Activated T-cell treated with anti-CD3 and anti-CD28 coated beads, Interleukin-2, amount 50 U/mL, for 72 hours (primary cell): Measurements from ENCODE around the gene EDEM1. TPM values are rescaled to one million over a fixed set of nuclear protein-coding genes. Genes with fewer than 3 reads are reported as not detected.

ENCODE experiments used
- ATAC-seq, 2 donors: fragments of 150-1000 bp; cut with Tn5 transposase; replicated peaks in 1 of 2; 2 replicates each; pipeline ENCODE4 v1.10.0; 2021; ENCODE audit warnings: moderate library complexity in 2 of 2, mild to moderate bottlenecking in 1 of 2
- DNase-seq, 2 donors: peaks; one replicate each; pipeline ENCODE4 v3.0.0; 2021 to 2022; ENCODE audit warnings: mixed read lengths in 1 of 2
- H3K27ac Mint-ChIP-seq: one replicate; pipeline ENCODE4 v1.8.0; 2022; ENCODE audit warnings: mild to moderate bottlenecking, moderate library complexity, mixed read lengths
- H3K27me3 Mint-ChIP-seq: one replicate; pipeline ENCODE4 v1.8.0; 2022; ENCODE audit warnings: low read depth, mixed read lengths
- H3K36me3 Mint-ChIP-seq, 2 donors: one replicate each; pipeline ENCODE4 v1.8.0; 2022; ENCODE audit warnings: mixed read lengths in 2 of 2, mild to moderate bottlenecking in 1 of 2; ENCODE audit not compliant: insufficient read depth in 2 of 2
- H3K4me1 Mint-ChIP-seq: one replicate; pipeline ENCODE4 v1.8.0; 2022; ENCODE audit warnings: low read depth, mixed read lengths
- H3K4me3 Mint-ChIP-seq, 2 donors: one replicate each; pipeline ENCODE4 v1.8.0; 2022; ENCODE audit warnings: mild to moderate bottlenecking in 2 of 2, mixed read lengths in 2 of 2, moderate library complexity in 2 of 2
- H3K9me3 Mint-ChIP-seq, 2 donors: one replicate each; pipeline ENCODE4 v1.8.0; 2022; ENCODE audit warnings: mixed read lengths in 2 of 2
- total RNA-seq, 2 donors: library from RNA; stranded (reverse); gene quantifications; one replicate each; pipeline ENCODE4 v1.2.3, GENCODE V29; 2022

The EDEM1 gene
- total RNA-seq, 2 donors from 2014 or later: 225 to 272 TPM

DNA sequence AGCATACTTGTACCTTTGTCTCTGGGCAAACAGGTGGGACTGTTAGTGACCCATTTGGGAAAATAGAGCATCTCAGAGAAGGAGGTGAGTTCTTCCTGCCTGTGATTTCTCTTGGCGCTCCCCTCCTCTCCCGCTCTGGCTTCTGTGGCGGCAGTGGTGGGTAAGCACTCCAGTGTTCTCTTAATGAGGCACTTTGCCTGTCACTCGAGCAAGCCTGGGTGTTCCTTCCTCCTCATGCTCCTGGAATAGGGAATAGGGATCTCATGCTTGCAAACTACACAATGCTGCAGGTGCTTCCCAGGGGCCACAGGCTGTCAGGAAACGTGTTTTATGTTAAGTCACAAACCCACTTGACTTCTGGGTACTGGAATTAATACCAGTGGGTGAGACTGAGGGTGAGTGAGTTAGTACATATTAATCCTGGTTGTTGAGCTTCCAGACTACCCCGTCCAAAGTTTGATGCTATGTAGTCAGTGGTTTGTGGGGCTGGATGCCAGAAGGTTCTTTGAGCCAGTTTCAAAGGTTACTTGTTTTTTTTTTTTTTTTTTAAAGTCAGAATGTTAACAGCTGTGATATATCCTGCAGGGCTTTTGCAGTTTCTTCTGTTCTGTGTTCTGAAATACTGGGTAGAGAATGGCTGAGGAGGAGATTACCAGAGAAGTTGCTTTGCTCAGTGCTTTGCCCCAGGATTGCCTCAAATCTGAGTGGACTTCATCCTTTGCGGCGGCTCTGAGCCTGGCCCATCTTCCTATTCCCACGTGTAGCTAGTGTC is 30.5 kb downstream of the EDEM1 start:
- H3K9me3 Mint-ChIP-seq: no peaks in the 10 kb centered on the region
- no peak for DNase-seq
- ATAC-seq: no peak
- H3K36me3 Mint-ChIP-seq: peaks cover 13 to 45% of the 10 kb centered on the region in 2 donors
- no peak overlapping the region for H3K4me3 Mint-ChIP-seq
- H3K27me3 Mint-ChIP-seq: no peaks in the 10 kb centered on the region
- peaks cover 11% of the 10 kb centered on the region for H3K4me1 Mint-ChIP-seq
- H3K27ac Mint-ChIP-seq: peak overlapping the region; percentile 32

- DNase-seq (no peak), ATAC-seq (no peak)
- Mint-ChIP-seq H3K27ac (peak overlapping the region; percentile 87), H3K4me3 (no peak overlapping the region), H3K27me3 (no peaks in the 10 kb centered on the region), H3K36me3 (peaks cover 9 to 37% of the 10 kb centered on the region in 2 donors), H3K9me3 (no peaks in the 10 kb centered on the region), H3K4me1 (peaks cover 11% of the 10 kb centered on the region)
Measured at GRCh38 chr3:5218815-5219214, 31.3 kb downstream of the EDEM1 start.

DNA sequence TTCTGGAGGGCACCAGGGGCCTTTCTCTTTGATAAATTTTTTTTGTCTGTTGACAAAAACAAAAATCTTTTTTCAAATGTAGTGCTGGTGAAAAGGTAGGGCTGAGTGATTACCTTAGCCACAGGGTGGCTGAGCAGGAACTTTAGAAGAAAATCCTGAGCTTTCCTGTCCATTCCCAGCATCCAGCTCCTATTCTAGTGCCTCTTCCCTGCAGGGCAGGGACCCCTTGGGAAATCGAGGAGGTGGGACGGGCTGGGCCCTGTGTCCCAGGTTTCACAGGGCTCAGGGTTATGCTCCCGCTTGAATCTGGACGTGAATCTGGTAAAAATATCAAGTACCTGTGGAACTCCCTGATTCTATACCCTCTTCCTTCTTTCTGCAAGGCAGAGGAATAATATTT is 31.7 kb downstream of the EDEM1 start:
- no peak for ATAC-seq
- Mint-ChIP-seq H3K27me3 (no peaks in the 10 kb centered on the region), H3K36me3 (peaks cover 5 to 34% of the 10 kb centered on the region in 2 donors), H3K9me3 (no peaks in the 10 kb centered on the region), H3K4me3 (no peak overlapping the region), H3K27ac (no peak overlapping the region), H3K4me1 (peaks cover 11% of the 10 kb centered on the region)
- DNase-seq: no peak

GRCh38 chr3:5220193-5220592 is 32.7 kb downstream of the EDEM1 start:
- Mint-ChIP-seq H3K4me1 (peaks cover 11% of the 10 kb centered on the region), H3K36me3 (peaks cover 2 to 27% of the 10 kb centered on the region in 2 donors), H3K27ac (peak overlapping the region; percentile 42), H3K9me3 (no peaks in the 10 kb centered on the region), H3K27me3 (no peaks in the 10 kb centered on the region), H3K4me3 (no peak overlapping the region)
- DNase-seq: no peak
- ATAC-seq: peak in 1 of 2 donors; percentile 23

DNA sequence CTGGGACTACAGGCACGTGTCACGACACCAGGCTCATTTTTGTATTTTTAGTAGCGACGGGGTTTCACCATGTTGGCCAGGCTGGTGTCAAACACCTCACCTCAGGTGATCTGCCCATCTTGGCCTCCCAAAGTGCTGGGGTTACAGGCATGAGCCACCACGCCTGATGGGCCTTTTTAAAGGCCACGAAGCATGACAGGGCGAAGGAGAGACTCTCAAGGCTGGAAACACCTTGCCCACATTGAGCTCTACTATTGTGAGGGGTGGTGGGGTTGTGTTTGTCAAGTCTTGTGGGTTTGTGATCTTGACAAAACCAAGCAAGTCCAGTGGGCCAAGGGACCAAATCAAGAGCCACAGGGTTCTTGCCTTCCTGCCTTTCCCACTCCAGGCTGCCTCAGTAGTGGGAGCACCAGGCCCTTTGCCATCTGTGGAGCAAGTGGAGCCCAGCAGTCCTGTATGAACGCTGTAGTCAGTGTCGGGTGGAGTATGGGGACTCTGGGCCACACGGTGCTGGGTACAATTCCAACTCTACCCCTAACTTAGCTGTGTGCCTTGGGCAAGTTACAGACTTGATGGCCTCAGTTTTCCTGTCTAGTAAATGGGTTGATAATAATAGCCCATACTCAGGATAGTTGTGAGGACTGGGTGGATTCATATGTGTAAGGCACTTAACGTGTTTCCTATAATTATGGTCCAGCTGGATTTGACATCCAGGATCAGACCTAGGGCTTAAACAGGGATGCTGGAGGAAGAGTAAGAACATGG is 33.3 kb downstream of the EDEM1 start:
- H3K9me3 Mint-ChIP-seq: no peaks in the 10 kb centered on the region
- peak overlapping the region; percentile 42 for H3K27ac Mint-ChIP-seq
- peaks cover 11% of the 10 kb centered on the region for H3K4me1 Mint-ChIP-seq
- ATAC-seq (peak; percentile 14 to 19), DNase-seq (no peak)
- H3K4me3 Mint-ChIP-seq: no peak overlapping the region
- peaks cover 2 to 20% of the 10 kb centered on the region in 2 donors for H3K36me3 Mint-ChIP-seq
- H3K27me3 Mint-ChIP-seq: no peaks in the 10 kb centered on the region

- H3K4me3 Mint-ChIP-seq: no peak overlapping the region
- DNase-seq: no peak
- H3K27ac Mint-ChIP-seq: no peak overlapping the region
- H3K9me3 Mint-ChIP-seq: no peaks in the 10 kb centered on the region
- ATAC-seq: peak in 1 of 2 donors; percentile 14
- no peaks in the 10 kb centered on the region for H3K27me3 Mint-ChIP-seq
- H3K36me3 Mint-ChIP-seq: peaks cover 2 to 17% of the 10 kb centered on the region in 2 donors
- H3K4me1 Mint-ChIP-seq: peaks cover 11% of the 10 kb centered on the region
Measured at GRCh38 chr3:5221701-5222100, 34.2 kb downstream of the EDEM1 start.

DNA sequence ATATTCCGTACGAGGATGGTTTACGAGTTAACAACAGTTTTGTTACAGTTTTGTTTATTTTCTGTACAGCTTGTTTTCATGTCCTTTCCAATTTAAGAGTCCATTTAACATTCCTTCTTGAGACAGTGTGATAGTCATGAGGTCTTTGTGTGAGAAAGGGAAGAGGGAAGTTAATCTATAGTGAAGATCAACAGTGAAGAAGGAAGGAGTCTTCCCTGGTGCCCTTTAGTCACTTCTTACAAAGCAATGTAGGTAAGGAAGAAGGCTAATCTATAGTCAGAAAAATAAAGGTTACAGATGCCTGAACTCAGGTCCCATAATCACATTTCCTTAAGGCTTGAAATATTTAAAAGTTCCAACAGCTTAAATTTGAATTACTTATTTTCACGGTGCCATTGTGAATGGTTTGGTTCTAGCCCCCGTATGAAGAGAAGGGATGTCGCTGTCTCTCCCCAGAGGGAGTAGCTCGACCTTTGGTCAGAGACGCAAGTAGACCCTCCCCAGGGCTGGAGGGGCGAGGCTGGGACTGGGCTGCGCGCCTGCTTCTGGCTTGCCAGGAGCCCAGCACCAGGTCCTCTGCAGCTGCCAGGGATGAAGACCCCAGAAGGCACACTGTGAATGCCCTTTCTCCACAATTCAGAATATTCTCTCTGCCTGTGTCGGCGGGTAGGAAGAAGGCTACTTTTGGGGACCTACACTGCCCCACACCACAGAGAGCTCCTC is 34.9 kb downstream of the EDEM1 start:
- Mint-ChIP-seq H3K4me3 (no peak overlapping the region), H3K27me3 (no peaks in the 10 kb centered on the region), H3K4me1 (peaks cover 14% of the 10 kb centered on the region), H3K36me3 (peaks cover 2 to 11% of the 10 kb centered on the region in 2 donors), H3K9me3 (no peaks in the 10 kb centered on the region), H3K27ac (no peak overlapping the region)
- DNase-seq (no peak), ATAC-seq (peak in 1 of 2 donors; percentile 16)

DNA sequence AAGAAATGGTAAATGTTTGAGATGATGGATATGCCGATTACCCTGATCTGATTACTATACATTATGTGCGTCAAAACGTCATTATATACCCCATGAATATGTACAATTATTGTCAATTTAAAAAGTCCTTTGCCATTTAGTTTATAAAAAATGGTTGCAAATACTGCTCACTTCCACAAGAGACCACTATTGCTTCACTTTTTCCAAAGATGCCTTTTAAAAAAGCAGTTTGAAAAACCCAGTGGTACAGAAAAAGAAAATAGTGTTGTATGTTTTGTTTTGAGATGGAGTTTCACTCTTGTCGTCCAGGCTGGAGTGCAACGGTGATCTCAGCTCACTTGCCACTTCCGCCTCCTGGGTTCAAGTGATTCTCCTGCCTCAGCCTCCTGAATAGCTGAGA is 39.3 kb downstream of the EDEM1 start:
- no peak for DNase-seq
- peaks cover 0 to 2% of the 10 kb centered on the region in 2 donors for H3K36me3 Mint-ChIP-seq
- H3K27ac Mint-ChIP-seq: no peak overlapping the region
- H3K4me3 Mint-ChIP-seq: no peak overlapping the region
- no peak for ATAC-seq
- no peaks in the 10 kb centered on the region for H3K27me3 Mint-ChIP-seq
- H3K9me3 Mint-ChIP-seq: no peaks in the 10 kb centered on the region
- H3K4me1 Mint-ChIP-seq: peaks cover 11% of the 10 kb centered on the region

GRCh38 chr3:5227812-5228211 is 40.3 kb downstream of the EDEM1 start:
- Mint-ChIP-seq H3K4me3 (no peak overlapping the region), H3K27me3 (no peaks in the 10 kb centered on the region), H3K27ac (no peak overlapping the region), H3K9me3 (no peaks in the 10 kb centered on the region), H3K4me1 (peaks cover 11% of the 10 kb centered on the region), H3K36me3 (no peaks in the 10 kb centered on the region)
- DNase-seq (no peak), ATAC-seq (no peak)

- peaks cover 11% of the 10 kb centered on the region for H3K4me1 Mint-ChIP-seq
- H3K9me3 Mint-ChIP-seq: no peaks in the 10 kb centered on the region
- no peak overlapping the region for H3K4me3 Mint-ChIP-seq
- no peaks in the 10 kb centered on the region for H3K27me3 Mint-ChIP-seq
- no peak for ATAC-seq
- no peak overlapping the region for H3K27ac Mint-ChIP-seq
- H3K36me3 Mint-ChIP-seq: no peaks in the 10 kb centered on the region
- DNase-seq: no peak
Measured at GRCh38 chr3:5229414-5229813, 41.9 kb downstream of the EDEM1 start.

DNA sequence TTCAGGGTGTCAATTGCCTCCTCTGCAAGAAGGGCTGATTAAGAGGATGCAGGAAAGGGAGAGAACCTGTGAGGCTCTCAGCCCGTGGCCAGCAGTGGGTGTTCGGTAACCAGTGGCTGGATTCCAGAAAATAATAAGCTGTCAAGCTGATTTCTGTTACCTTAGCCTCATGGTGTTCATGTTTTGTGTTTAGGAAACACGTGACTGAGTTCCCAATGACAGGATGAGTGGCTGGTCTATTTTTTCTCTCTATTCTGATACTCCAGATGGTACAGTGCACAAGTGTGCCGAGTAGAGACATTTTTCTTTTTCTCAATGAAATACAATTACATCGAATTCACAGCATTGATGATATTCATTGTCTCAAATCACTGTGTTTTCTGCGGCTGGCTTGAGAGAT is 43.6 kb downstream of the EDEM1 start:
- DNase-seq (no peak), ATAC-seq (peak in 1 of 2 donors; percentile 4)
- H3K36me3 Mint-ChIP-seq: no peaks in the 10 kb centered on the region
- peaks cover 11% of the 10 kb centered on the region for H3K4me1 Mint-ChIP-seq
- no peaks in the 10 kb centered on the region for H3K9me3 Mint-ChIP-seq
- H3K4me3 Mint-ChIP-seq: no peak overlapping the region
- no peak overlapping the region for H3K27ac Mint-ChIP-seq
- no peaks in the 10 kb centered on the region for H3K27me3 Mint-ChIP-seq

GRCh38 chr3:5231487-5231886 is 44.0 kb downstream of the EDEM1 start:
- no peaks in the 10 kb centered on the region for H3K36me3 Mint-ChIP-seq
- ATAC-seq (peak in 1 of 2 donors; percentile 13), DNase-seq (no peak)
- H3K27me3 Mint-ChIP-seq: no peaks in the 10 kb centered on the region
- peaks cover 10% of the 10 kb centered on the region for H3K4me1 Mint-ChIP-seq
- H3K4me3 Mint-ChIP-seq: no peak overlapping the region
- no peak overlapping the region for H3K27ac Mint-ChIP-seq
- no peaks in the 10 kb centered on the region for H3K9me3 Mint-ChIP-seq

- Mint-ChIP-seq H3K4me1 (no peaks in the 10 kb centered on the region), H3K27ac (no peak overlapping the region), H3K36me3 (no peaks in the 10 kb centered on the region), H3K4me3 (no peak overlapping the region), H3K27me3 (no peaks in the 10 kb centered on the region), H3K9me3 (no peaks in the 10 kb centered on the region)
- ATAC-seq: no peak
- DNase-seq: no peak
Measured at GRCh38 chr3:5232570-5232969, 45.1 kb downstream of the EDEM1 start.
